Activated T-helper 1 cell treated with anti-CD3 and anti-CD28 coated beads, Interleukin-2, amount 50 U/mL, for 16 hours (primary cell): ENCODE data around the gene DHX40.
"Not testable (repeated sequence)": the region's sequence is repeated elsewhere in the genome, so short reads cannot be mapped to it uniquely, and the experiment has no call there.

Experiments
- DNase-seq, 2 donors: peaks; one replicate each; pipeline ENCODE4 v3.0.0-alpha.2; 2020; ENCODE audit warnings: low read depth in 1 of 2, low spot score in 1 of 2

DHX40 gene

GRCh38 chr17:59565171-59565958 is at the start of gene DHX40:
Gene DHX40, plus strand, starts transcription at chr17:59565610. Its CDS starts 62 bp downstream, at chr17:59565672.
- DNase-seq = peak; percentile 85 to 90

DNA sequence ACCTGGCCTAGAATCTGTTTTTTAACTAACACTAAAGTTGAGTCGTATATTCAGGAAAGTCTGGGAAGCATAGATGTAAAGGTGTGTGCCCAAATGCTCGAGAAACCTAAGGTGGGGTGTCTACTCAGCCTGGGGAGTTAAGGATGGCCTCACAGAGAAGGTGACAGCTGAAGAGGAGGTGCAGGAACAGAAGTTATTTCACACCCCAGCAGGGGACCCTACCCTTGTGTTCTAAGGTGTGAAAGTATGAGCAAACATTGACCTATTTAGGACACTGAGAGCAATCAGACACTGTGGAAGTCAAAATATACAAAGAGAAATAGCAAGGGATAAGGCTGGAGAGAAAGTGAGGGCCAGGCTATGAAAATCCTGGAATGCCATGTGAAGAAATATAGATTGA is 49.0 kb upstream of the DHX40 start:
- DNase-seq = no peak

- DNase-seq = no peak
These were observed 46.3 kb upstream of the DHX40 start for GRCh38 chr17:59519132-59519531.

DNA sequence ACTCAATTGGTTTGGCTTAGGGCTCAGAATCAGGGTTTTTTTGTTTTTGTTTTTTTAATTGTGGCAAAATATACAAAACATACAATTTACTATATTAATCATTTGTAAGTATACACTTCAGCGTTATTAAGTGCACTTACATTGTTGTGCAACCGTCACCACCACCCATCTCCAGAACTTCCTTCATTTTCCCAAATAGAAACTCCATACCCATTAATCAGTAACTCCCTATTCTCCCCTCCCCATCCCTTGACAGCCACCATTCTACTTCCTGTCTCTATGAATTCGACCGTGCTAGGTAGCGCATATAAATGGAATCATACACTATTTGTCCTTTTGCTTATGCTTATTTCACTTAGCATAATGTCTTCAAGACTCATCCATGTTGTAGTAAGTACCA is 45.2 kb upstream of the DHX40 start:
- no peak for DNase-seq

GRCh38 chr17:59521465-59522126 is 43.8 kb upstream of the DHX40 start:
- peak; percentile 6 to 19 for DNase-seq

DNA sequence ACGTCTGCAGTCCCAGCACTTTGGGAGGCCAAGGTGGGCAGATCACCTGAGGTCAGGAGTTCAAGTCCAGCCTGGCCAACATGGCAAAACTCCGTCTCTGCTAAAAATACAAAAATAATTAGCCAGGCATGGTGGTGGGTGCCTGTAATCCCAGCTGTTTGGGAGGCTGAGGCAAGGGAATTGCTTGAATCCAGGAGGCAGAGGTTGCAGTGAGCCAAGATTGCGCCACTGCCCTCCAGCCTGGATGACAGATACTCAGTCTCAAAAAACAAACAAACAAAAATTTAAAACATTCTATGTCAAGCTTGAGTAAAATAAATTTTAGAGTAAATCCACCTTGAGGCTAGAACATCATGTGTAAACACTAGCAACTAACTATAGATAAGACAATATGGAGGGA is 40.5 kb upstream of the DHX40 start:
- not testable (repeated sequence) for DNase-seq

- DNase-seq = no peak
These were observed 39.7 kb upstream of the DHX40 start for GRCh38 chr17:59525668-59526067.

DNA sequence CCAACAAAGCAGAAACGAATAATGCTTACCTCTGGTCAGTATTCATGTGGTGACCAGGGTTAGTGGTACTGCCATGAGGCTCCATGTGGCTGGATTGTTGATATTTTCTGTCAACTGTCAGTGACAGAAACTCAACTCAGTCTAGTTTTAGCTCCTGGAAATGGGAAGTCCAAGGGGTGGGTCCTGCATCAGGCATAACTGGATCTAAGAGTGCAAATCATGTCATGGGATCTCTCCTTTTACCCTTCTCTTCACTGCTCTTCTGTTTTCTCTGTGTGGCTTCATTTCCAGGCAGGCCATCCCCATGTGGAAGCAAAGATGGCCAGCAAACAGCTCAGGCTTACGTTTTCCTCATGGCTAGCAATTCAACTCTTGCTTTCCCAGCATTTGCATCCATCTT is 39.0 kb upstream of the DHX40 start:
- DNase-seq = no peak

- no peak for DNase-seq
These were observed 38.0 kb upstream of the DHX40 start for GRCh38 chr17:59527325-59527917.

GRCh38 chr17:59527931-59528330 is 37.5 kb upstream of the DHX40 start:
- DNase-seq = no peak

GRCh38 chr17:59530531-59530930 is 34.9 kb upstream of the DHX40 start:
- DNase-seq = no peak

GRCh38 chr17:59533694-59534093 is 31.7 kb upstream of the DHX40 start:
- no peak for DNase-seq

GRCh38 chr17:59534583-59534982 is 30.8 kb upstream of the DHX40 start:
- no peak for DNase-seq

DNA sequence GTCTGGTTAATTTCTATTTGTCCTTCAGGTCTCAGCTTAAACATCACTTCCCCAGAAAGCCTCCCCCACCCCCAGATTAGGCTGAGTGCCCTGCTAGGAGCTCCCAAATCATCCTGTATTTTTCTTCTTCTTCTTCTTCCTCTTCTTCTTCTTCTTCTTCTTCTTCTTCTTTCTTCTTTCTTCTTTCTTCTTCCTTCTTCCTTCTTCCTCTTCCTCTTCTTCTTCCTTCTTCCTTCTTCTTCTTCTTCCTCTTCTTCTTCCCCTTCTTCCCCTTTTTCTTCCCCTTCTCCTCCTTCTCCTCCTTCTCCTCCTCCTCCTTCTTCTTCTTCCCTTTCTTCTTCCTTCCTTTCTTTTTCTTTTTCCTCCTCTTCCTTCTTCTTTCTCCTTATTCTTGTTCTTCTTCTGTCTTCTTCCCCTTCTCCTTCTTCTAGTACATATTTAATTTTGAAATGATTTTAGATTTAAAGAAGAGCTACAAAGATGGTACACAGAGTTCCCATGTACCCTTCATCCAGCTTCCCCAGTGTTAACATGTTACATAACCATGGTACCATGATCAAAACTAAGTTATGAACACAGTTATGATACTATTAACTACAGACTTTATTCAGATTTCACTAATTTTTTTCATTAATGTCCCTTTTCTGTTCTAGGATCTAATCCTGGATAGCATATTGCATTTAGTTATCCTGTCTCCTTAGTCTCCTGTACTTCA is 27.1 kb upstream of the DHX40 start:
- no peak for DNase-seq

GRCh38 chr17:59542960-59543635 is 22.3 kb upstream of the DHX40 start:
- no peak for DNase-seq

- no peak for DNase-seq
These were observed 19.5 kb upstream of the DHX40 start for GRCh38 chr17:59545942-59546341.

DNA sequence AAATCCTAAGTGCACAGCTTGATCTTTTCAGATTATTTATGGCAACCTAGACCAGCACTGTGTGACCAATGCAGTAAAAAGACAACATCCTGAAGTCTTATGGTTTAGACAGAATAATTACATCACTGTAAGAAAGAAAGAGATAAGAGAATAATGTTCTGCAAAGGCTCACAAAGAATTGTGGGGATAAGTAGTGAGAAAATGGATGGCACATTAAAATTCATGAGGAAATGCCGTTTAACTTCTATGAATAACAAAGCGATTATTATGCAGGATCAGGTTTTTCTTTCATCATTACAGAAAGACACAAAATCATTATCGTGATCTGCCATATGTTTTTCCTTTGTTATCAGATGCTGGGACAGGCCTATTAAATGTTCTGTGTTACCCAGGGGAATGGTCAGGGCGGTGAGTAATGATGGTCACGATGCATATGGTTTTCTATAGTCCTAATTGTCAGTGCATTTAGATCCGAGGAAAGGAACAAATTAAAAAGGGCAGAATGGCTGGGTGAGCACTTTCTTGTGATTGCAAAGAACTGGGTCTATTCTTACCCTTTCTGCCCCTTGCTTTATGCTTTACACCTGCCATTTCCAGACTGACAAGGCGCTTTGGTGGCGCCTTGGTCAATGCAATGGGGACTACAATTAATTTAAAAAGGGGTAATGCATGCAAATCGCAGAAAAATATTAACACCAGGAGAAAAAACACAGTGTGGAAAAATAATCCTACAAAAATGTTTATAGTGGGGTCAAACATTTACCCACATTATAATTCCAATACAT is 18.1 kb upstream of the DHX40 start:
- no peak for DNase-seq

DNA sequence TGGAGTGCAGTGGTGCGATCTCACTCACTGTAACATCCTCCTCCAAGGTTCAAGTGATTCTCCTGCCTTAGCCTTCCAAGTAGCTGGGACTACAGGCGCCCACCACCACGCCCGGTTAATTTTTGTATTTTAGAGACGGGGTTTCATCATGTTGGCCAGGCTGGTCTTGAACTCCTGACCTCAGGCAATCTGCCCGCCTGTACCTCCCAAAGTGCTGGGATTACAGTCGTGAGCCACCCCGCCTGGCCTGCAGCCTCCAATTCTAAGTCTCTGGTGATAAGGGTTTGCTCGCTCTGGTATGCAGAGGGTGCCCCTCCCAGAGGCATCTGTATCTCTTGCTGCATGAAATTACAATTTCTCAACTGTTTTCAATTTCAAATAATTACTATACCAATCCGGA is 16.4 kb upstream of the DHX40 start:
- not testable (repeated sequence) for DNase-seq

DNA sequence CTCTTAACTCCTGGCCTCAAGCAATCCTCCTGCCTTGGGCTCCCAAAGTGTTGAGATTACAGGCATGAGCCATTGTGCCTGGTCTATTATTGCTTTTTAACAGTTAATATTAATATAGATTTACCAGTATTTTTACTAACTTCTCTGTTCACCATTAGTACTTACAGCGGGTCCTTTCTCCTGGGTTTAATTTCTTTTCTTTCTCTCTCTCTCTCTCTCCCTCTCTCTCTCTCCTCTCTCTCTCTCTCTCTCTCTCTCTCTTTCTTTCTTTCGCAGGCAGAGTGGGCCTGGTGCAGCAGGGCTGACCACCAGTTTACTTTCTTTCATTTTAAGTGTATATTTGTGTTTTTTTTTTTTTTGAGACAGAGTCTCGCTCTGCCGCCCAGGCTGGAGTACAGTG is 14.7 kb upstream of the DHX40 start:
- no peak for DNase-seq

- no peak for DNase-seq
These were observed 7.4 kb upstream of the DHX40 start for GRCh38 chr17:59558039-59558438.
